Esophagus (tissue), 2 donors: Measurements from ENCODE around the gene NSUN3. TPM values are rescaled to one million over a fixed set of nuclear protein-coding genes. Genes with fewer than 3 reads are reported as not detected.
"Not testable (repeated sequence)": the region's sequence is repeated elsewhere in the genome, so short reads cannot be mapped to it uniquely, and the experiment has no call there.

Source experiments
- H3K27ac ChIP-seq, 2 donors: one replicate each; pipeline ENCODE4 v1.5.1; 2013; ENCODE audit warnings: low read depth in 2 of 2, mild to moderate bottlenecking in 2 of 2, inconsistent platforms in 1 of 2, low read length in 1 of 2, moderate library complexity in 1 of 2
- H3K27me3 ChIP-seq, 2 donors: one replicate each; pipeline ENCODE4 v1.6.1; 2013; ENCODE audit warnings: low read length in 2 of 2, control low read depth in 1 of 2, mild to moderate bottlenecking in 1 of 2; ENCODE audit not compliant: insufficient read depth in 2 of 2, control insufficient read depth in 1 of 2
- H3K36me3 ChIP-seq, 2 donors: one replicate each; pipeline ENCODE4 v1.6.1; 2013; ENCODE audit warnings: low read length in 1 of 2; ENCODE audit not compliant: control insufficient read depth in 2 of 2, insufficient read depth in 2 of 2
- H3K4me1 ChIP-seq, 2 donors: one replicate each; pipeline ENCODE4 v1.6.1; 2013; ENCODE audit warnings: low read length in 1 of 2; ENCODE audit not compliant: control insufficient read depth in 2 of 2, insufficient read depth in 2 of 2
- H3K4me3 ChIP-seq, 2 donors: one replicate each; pipeline ENCODE4 v1.5.1; 2013; ENCODE audit warnings: low read length in 2 of 2, mild to moderate bottlenecking in 2 of 2, low read depth in 1 of 2, moderate library complexity in 1 of 2
- H3K9me3 ChIP-seq, 2 donors: one replicate each; pipeline ENCODE4 v1.6.1; 2013; ENCODE audit warnings: mild to moderate bottlenecking in 2 of 2, low read depth in 1 of 2, low read length in 1 of 2, moderate library complexity in 1 of 2; ENCODE audit not compliant: control insufficient read depth in 2 of 2, insufficient read depth in 1 of 2
- WGBS, 2 donors: extraction: QIAGEN DNeasy Blood & Tissue Kit; methylation state at CpG; one replicate each; pipeline ENCODE4 v1.1.7; 2013; 5-methylcytosine and 5-hydroxymethylcytosine counted together
- polyA plus RNA-seq, 2 donors: library from polyadenylated mRNA; stranded (reverse); fragments of 200-250 nt; gene quantifications; one replicate each; pipeline ENCODE4 v1.2.3, GENCODE V29; 2013
- donor health status: healthy with polysubstance abuse.
- donor health status: Bipolar disorder and iron deficiency.

Gene NSUN3
- polyA plus RNA-seq, 2 donors = 3.0 to 3.2 TPM

GRCh38 chr3:94089126-94089525 is 26.3 kb downstream of the NSUN3 start:
- Histone ChIP-seq H3K27ac (no peak overlapping the region), H3K9me3 (no peaks in the 10 kb centered on the region), H3K4me1 (no peaks in the 10 kb centered on the region), H3K36me3 (peaks cover 0 to 3% of the 10 kb centered on the region in 2 donors), H3K4me3 (no peak overlapping the region), H3K27me3 (no peaks in the 10 kb centered on the region)
- 97 to 98% methylated on average over 1 of the region's 1 CpG for WGBS, 2 donors

GRCh38 chr3:94092086-94092485 is 29.2 kb downstream of the NSUN3 start:
- no peak overlapping the region for H3K27ac ChIP-seq
- H3K36me3 ChIP-seq = peaks cover 2 to 8% of the 10 kb centered on the region in 2 donors
- H3K4me3 ChIP-seq = no peak overlapping the region
- H3K9me3 ChIP-seq = no peaks in the 10 kb centered on the region
- 97 to 99% methylated on average over 1 of the region's 1 CpG for WGBS, 2 donors
- no peaks in the 10 kb centered on the region for H3K4me1 ChIP-seq
- no peaks in the 10 kb centered on the region for H3K27me3 ChIP-seq

- Histone ChIP-seq H3K27me3 (no peaks in the 10 kb centered on the region), H3K4me1 (no peaks in the 10 kb centered on the region), H3K36me3 (peaks cover 2 to 8% of the 10 kb centered on the region in 2 donors), H3K9me3 (no peaks in the 10 kb centered on the region), H3K27ac (no peak overlapping the region), H3K4me3 (no peak overlapping the region)
- WGBS, 2 donors = 78 to 86% methylated on average over 1 of the region's 1 CpG
Measured at GRCh38 chr3:94093151-94093550, 30.3 kb downstream of the NSUN3 start.

GRCh38 chr3:94095111-94095510 is 32.2 kb downstream of the NSUN3 start:
- Histone ChIP-seq H3K4me3 (no peak overlapping the region), H3K27me3 (no peaks in the 10 kb centered on the region), H3K36me3 (peaks cover 6 to 8% of the 10 kb centered on the region in 2 donors), H3K27ac (no peak overlapping the region), H3K9me3 (no peaks in the 10 kb centered on the region), H3K4me1 (no peaks in the 10 kb centered on the region)
- 100% methylated on average over 2 of the region's 2 CpGs for WGBS, 2 donors

- Histone ChIP-seq H3K36me3 (peaks cover 7 to 8% of the 10 kb centered on the region in 2 donors), H3K4me3 (no peak overlapping the region), H3K4me1 (no peaks in the 10 kb centered on the region), H3K27me3 (no peaks in the 10 kb centered on the region), H3K27ac (no peak overlapping the region), H3K9me3 (no peaks in the 10 kb centered on the region)
- WGBS, 2 donors = 74 to 82% methylated on average over 3 of the region's 3 CpGs
Measured at GRCh38 chr3:94098452-94098851, 35.6 kb downstream of the NSUN3 start.

GRCh38 chr3:94099311-94099710 is 36.5 kb downstream of the NSUN3 start:
- Histone ChIP-seq H3K4me1 (no peaks in the 10 kb centered on the region), H3K27me3 (no peaks in the 10 kb centered on the region), H3K9me3 (no peaks in the 10 kb centered on the region), H3K4me3 (no peak overlapping the region), H3K36me3 (peaks cover 5 to 8% of the 10 kb centered on the region in 2 donors), H3K27ac (no peak overlapping the region)
- WGBS, 2 donors = 86 to 100% methylated on average over 1 of the region's 1 CpG

- Histone ChIP-seq H3K27me3 (no peaks in the 10 kb centered on the region), H3K4me1 (no peaks in the 10 kb centered on the region), H3K27ac (no peak overlapping the region), H3K4me3 (no peak overlapping the region), H3K9me3 (no peaks in the 10 kb centered on the region), H3K36me3 (peaks cover 0 to 6% of the 10 kb centered on the region in 2 donors)
- 71 to 73% methylated on average over 4 of the region's 4 CpGs for WGBS, 2 donors
Measured at GRCh38 chr3:94101860-94102259, 39.0 kb downstream of the NSUN3 start.

- no peaks in the 10 kb centered on the region for H3K4me1 ChIP-seq
- no peaks in the 10 kb centered on the region for H3K9me3 ChIP-seq
- peaks cover 0 to 3% of the 10 kb centered on the region in 2 donors for H3K36me3 ChIP-seq
- H3K4me3 ChIP-seq = no peak overlapping the region
- WGBS, 2 donors = 66 to 75% methylated on average over 5 of the region's 5 CpGs
- no peak overlapping the region for H3K27ac ChIP-seq
- H3K27me3 ChIP-seq = no peaks in the 10 kb centered on the region
Measured at GRCh38 chr3:94106268-94106667, 43.4 kb downstream of the NSUN3 start.

GRCh38 chr3:94110232-94110631 is 47.4 kb downstream of the NSUN3 start:
- H3K36me3 ChIP-seq, H3K4me3 ChIP-seq, H3K4me1 ChIP-seq, H3K27ac ChIP-seq, H3K9me3 ChIP-seq, H3K27me3 ChIP-seq: not testable (repeated sequence)

GRCh38 chr3:94110854-94111253 is 48.0 kb downstream of the NSUN3 start:
- Histone ChIP-seq H3K36me3 (peaks cover 0 to 3% of the 10 kb centered on the region in 2 donors), H3K27ac (no peak overlapping the region), H3K9me3 (no peaks in the 10 kb centered on the region), H3K27me3 (no peaks in the 10 kb centered on the region), H3K4me1 (no peaks in the 10 kb centered on the region), H3K4me3 (no peak overlapping the region)
